Measurements from ENCODE around the gene MEX3D.

- TF ChIP-seq CTCF (IDR thresholded peaks at IDR 0.05; ENCODE audit: borderline replicate concordance, extremely low read depth, low read length, poor library complexity, severe bottlenecking) (no peak), EZH2 (IDR thresholded peaks at IDR 0.05; ENCODE audit: borderline replicate concordance, low read depth, low read length, severe bottlenecking) (no peak)
Measured at GRCh38 chr19:1520203-1520780, 47.8 kb downstream of the MEX3D start.
